DMS79 treated with DMSO at 0.1 percent for 48 hours (cell line): Measurements from ENCODE around the gene RIOK2.
"Not testable (repeated sequence)": the region's sequence is repeated elsewhere in the genome, so short reads cannot be mapped to it uniquely, and the experiment has no call there.

Experiments
- DNase-seq: peaks from one replicate; lab custom pipeline; 2025; lab: John Stamatoyannopoulos, UW

Gene RIOK2

GRCh38 chr5:97167435-97167834, 15.6 kb downstream of the RIOK2 start:
- DNase-seq: no peak

- DNase-seq: no peak
These were observed 17.3 kb downstream of the RIOK2 start for GRCh38 chr5:97165726-97166125.

DNA sequence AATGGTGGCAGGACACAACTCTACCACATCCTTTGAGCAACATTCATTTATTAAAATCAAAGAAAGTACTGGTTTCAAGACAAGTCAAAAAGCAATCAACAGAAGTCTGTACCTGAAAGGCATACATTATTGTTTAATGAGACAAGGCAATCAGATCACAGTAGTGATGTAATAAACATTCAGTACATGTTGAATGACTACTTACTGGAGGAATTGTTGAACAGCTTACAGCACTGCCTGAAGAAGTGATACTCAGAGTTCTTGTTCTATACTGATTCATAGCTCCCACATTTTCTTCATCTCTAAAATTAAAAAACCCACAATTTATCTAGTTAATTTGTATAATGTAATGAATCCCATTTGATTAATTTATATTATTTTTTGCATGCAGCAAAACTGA, 18.2 kb downstream of the RIOK2 start:
- DNase-seq: no peak

DNA sequence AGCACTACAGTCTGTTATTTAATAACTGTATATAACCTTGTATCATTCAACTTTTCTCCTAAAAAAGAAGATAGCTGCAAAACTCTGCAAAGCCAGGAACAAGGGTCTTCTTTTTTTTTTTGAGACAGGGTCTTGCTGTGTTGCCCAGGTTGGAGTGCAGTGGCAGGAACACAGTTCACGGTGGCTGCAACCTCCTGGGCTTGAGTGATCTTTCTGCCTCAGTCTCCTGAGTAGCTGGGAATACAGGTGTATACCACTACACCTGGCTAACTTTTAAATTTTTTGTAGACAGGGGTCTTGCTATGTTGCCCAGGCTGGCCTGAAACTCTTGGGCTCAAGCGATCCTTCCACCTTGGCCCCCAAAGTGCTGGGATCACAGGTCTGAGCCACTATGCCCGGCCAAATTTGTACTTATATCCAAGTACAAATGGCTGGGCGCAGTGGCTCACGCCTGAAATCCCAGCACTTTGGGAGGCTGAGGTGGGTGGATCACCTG, 19.2 kb downstream of the RIOK2 start:
- no peak for DNase-seq

DNA sequence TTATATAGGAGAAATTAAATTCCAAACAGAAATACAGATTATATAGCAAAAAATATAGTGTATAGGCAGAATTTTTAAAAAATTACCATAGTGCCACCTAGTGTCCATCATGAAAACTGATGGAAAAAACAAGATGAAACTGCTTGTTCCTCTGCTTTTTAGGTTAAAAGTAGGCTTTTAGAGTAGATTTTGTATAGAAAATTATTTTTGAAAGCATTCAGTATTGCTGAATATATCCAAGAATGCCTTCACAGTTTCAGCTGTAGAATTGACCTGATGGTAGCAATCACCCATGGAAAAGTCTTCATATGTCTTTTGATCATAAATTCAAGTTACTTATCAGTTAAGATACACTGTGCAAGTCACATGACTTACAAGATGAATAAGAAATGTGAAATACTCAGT, 19.7 kb downstream of the RIOK2 start:
- peak; percentile 15 for DNase-seq

GRCh38 chr5:97162045-97162444, 21.0 kb downstream of the RIOK2 start:
- DNase-seq: peak; percentile 71

GRCh38 chr5:97157689-97158088, 25.4 kb downstream of the RIOK2 start:
- DNase-seq: no peak

DNA sequence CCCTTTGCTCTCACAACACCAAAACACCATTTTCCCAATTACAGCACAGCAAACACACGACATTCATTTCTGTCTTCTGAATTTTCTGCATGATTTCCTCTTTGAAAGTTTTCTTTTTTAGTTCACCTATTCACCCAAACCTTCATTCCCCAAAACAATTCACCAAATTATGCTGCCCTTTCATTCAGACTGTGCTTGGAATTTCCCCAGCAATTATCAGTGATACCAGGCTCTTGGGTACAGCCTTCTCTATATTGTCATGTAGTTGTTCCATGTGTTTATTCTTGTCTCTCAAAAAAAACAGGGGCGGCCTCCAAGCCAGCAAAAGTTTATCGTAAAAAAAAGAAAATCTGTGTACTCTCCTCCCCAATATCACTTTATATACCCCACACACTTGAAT, 31.7 kb downstream of the RIOK2 start:
- DNase-seq: no peak

DNA sequence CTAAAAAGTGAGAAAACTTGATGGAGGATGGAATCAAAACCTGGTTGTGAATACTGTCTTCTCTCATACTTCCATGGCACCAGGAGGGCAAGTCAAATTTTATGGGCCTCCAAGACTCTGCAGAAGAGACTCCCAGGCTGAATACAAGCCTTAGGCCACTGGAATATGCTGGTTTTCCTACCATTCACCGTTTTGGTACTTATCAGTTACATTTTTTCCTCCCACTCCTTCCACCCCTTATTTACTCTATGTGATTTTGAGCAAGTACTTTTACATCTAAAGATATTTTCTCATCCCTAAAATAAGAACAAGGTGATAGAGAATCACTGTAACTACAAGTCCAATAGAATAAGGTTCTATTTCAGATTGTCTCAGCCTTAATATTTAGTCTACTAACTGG, 32.6 kb downstream of the RIOK2 start:
- no peak for DNase-seq

DNA sequence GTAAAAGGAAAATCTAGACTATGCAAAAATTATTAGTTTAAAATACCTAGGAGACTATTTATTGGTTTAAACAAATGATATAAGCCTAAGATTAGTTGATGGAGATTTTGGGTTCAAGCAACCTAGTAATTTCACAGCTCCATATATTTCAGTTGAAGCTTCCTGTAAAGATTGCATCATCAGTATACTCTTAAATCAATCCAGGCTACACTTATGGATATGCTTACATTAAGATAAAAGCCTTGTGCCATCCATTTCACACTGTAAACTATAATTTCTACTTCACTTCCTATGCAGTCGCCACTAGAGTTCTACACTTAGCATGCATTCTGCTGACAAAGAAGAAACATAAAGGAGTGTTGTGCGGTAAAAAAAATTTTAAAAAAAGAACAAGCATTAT, 33.3 kb downstream of the RIOK2 start:
- no peak for DNase-seq

DNA sequence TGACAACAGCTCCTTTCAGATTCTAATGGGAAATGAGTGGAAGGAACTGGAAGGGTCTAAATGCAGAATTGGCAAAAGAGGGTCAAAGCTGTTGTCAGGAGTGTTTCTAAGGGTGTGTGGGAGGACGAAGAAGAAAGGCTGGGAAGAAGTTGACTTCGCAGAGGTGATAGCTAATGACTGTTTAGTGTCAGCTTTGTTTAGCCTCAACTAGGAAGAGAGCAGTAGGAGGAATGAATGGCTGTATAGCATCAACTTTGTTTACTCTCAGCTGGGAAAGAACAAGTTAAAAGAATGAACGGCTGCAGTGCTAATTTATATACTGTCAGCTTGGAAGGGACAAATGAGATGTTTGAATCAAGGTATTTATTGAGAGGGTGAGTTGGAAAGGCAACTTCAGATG, 34.8 kb downstream of the RIOK2 start:
- DNase-seq: no peak

GRCh38 chr5:97143704-97144103, 39.3 kb downstream of the RIOK2 start:
- no peak for DNase-seq

- DNase-seq: peak; percentile 27
These were observed 40.4 kb downstream of the RIOK2 start, which contains the start of gene LIX1 for GRCh38 chr5:97142521-97143254. LIX1 (minus strand) TSS chr5:97142611; CDS start chr5:97142576, 35 bp downstream.

DNA sequence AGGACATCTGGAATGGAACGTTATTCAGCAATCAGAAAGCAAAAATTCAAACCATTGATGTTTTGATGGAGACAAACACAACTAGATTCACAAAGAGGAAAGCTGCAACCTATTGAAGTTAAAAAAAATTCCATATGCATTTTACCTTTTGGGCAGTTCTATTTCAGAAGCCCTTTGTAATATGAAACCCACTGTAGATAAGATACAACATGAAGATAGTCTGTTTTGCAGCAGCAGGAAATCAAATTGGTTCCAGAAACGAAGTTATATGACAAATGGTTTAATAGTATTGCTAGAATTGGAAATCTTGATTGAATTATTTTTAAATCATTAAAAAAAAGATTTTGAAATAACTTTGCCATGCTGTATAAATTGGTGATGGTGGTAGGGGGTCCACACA, 41.5 kb downstream of the RIOK2 start:
- DNase-seq: no peak

- no peak for DNase-seq
These were observed 42.0 kb downstream of the RIOK2 start for GRCh38 chr5:97141031-97141430.

DNA sequence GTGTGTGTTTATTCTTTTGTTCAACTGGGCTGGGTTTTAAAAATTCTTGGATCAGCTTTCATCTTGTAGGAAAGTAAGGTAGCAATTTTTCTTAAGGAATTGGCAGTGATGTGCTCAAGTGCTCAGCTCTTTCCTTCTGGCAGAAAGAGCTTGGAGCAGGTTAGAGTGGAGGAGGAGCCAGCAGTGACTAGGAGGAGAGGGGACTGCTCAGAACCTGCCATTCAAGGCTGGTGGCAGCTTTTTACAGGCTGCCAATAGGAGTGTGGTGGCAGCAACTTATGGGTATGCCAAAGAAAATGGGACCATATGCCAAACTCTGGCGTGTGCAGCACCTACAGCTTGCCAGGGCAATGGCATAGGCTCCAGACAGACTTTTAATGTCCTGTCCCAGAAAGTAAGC, 42.8 kb downstream of the RIOK2 start:
- not testable (repeated sequence) for DNase-seq

DNA sequence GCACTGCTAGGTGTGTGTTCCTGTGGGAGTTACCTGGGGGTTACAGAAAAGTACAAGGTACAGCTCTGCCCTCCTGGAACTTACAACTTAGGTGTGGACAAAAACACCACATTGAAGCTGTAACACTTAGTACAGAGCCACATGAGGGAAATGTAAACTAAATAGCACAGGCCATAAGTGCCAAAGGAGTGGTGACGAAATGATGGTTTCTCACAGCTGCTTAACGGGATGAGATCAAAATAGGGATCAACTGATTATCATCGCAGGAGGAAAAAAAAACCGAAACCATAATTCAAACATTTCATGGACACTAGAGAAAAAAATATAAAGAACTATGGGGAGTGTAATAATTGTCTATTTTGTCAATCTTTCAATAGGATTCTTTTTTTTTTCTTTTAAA, 46.6 kb downstream of the RIOK2 start:
- DNase-seq: no peak

DNA sequence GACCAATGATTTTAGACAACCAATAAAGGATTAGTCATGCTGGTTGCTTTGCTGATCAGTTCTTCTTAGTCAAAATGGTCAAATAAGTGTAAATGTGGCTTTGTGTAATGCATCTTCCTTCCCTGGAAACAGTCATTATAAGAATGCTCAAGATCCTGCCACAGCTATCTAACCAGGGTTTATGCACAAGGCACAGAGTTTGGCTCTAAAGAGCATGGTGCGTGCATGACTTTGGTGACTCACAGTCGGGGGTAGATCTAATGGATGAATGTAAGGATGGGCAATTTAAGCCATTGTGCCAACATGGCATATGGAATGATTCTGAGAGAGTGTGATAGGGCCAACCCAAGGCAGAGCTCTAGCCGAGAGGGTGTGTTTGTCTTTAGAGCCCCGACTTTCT, 47.2 kb downstream of the RIOK2 start:
- DNase-seq: no peak

- DNase-seq: no peak
These were observed 48.4 kb downstream of the RIOK2 start for GRCh38 chr5:97134634-97135033.

GRCh38 chr5:97133101-97133500, 49.9 kb downstream of the RIOK2 start:
- no peak for DNase-seq

DNA sequence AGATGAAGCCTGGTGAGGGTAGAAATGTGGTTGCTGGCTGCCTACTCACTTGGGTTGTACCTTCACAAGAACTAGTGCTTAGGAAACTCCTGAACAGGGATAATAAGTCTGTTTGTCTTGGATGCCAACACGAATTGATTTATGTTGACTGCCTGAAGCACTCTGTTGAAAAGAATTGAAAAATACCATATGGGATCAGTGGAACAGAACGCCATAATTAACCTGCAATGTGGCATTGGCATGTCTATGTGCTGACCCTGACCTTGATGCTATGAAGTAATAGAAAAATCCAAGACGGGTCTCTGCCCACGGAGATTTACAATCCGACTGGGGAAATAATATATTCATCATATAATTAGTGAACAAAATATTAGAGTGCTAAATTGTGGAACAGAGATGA, 51.1 kb downstream of the RIOK2 start:
- DNase-seq: no peak

DNA sequence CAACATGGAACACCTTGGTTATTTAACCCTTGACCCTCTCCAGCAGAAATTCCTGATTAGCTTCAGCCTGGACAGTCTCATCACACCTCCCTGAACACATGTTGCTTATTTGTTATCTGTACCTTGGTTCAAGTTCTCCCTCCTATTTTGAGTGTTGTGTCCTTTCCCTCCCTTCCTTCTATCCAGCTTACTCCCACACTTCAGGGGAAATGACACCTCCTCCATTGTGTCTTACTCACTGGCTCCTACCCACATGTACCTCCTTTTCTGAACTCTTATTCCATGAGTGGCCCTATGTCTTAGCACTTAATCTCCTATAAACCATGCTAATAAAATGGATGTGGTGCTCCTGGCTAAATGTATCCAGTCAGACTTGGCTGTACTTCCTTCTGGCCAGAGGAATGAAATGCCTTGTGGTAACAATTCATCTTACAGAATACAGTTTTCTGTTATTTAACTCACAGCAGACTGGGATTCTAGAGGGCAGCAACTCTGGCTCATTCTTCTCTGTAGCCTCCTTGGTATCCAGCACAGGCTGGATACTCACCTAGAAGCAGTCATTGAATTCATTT, 51.8 kb downstream of the RIOK2 start:
- DNase-seq: no peak

DNA sequence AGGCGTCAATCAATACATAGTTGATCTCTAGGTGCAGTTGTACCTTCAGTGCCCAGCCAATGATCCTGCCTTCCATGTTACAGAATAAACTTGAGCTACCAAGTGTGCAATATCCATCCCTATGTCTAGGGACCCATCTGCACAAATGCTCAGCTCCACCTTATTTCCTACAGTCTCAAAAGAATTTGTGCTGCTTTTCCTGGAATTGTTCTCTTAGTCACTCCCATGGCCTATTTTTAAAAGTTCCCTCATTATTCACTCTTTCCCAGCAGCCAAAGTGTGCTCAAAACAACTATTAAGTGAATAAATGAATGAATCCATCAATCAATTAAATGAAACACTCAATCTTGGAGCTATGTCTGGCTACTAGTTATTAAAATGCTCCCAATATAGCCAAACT, 55.3 kb downstream of the RIOK2 start:
- DNase-seq: no peak
